NAMALWA (cell line): ENCODE data around the gene CCT8.

Experiments used
- DNase-seq: peaks from one replicate; pipeline ENCODE4 v3.0.0-alpha.2; 2015; ENCODE audit warnings: low spot score

CCT8 gene, protein sequence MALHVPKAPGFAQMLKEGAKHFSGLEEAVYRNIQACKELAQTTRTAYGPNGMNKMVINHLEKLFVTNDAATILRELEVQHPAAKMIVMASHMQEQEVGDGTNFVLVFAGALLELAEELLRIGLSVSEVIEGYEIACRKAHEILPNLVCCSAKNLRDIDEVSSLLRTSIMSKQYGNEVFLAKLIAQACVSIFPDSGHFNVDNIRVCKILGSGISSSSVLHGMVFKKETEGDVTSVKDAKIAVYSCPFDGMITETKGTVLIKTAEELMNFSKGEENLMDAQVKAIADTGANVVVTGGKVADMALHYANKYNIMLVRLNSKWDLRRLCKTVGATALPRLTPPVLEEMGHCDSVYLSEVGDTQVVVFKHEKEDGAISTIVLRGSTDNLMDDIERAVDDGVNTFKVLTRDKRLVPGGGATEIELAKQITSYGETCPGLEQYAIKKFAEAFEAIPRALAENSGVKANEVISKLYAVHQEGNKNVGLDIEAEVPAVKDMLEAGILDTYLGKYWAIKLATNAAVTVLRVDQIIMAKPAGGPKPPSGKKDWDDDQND

GRCh38 chr21:29073222-29074006, at the start of gene CCT8:
Gene CCT8 (minus strand): TSS chr21:29073648. CDS start chr21:29073590, 58 bp downstream.
- DNase-seq: peak; percentile 99

DNA sequence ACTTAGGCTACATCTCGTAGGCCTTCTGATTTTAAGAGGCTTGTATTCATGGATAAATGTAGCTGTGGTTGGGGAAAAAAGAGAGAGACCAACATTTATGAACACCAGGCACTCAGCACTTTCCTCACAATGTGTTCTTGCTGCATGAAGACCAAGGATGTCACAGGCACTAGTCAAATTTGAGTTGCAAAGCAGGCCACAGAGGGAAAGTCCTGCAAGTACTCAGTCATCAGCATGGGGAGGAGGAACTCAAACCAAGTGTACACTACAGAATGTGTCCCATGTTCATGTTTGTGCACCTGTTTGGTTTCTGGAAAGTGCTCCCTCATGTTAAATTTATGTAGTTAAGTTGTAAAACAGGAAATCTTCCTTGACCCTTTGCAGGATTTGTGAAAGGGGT, 48.3 kb upstream of the CCT8 start:
- peak; percentile 24 for DNase-seq

DNA sequence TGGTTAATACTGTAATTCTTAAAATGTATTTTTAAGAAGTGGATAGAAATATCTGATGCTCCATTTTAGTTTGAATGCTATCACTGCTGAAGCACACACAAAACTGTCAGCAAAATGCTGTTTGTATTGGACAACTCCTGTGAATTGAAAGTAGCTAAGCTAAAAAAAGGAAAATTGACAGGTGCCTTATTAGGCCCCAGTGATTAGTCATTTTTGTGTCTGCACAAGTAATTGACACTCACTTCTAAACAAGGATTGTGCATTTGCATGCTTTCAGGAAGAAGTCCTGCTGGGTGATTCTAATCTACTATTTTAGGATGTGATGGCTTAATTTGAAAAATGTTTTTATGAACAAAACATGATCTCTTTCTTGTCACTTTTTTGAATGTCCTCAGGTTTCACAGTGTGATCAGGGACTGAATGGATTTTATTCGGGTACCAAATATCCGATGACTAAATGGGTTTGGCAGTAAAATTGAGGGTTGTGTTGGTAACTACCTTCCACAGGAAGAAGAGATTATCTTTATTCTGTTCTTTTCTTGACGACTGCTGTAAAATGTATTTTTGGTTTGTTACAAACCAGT, 44.0 kb upstream of the CCT8 start:
- peak; percentile 7 for DNase-seq

DNA sequence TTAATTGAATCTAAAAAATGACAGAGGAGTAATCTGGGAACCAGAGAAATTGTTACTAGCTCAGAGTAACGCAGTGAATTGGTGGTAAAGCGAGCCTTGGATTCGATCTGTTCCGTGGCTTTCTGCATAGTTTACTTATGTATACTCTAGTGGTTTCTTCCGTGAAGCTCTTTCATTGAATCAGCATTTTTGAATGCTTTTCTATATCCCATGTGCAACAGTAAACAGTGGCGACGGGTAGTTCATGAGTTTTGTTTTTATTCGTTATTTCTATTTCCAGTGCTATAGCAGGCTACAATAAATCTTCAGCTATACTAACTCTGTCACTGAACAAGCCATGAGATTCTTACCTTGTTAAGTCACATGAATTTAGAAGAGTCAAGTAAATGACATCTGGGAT, 42.5 kb upstream of the CCT8 start:
- no peak for DNase-seq

- no peak for DNase-seq
These were observed 41.5 kb upstream of the CCT8 start for GRCh38 chr21:29114765-29115500.

- no peak for DNase-seq
These were observed 31.8 kb upstream of the CCT8 start for GRCh38 chr21:29105218-29105617.

GRCh38 chr21:29104239-29104708, 30.8 kb upstream of the CCT8 start:
- no peak for DNase-seq

GRCh38 chr21:29102791-29103257, 29.4 kb upstream of the CCT8 start:
- DNase-seq: no peak

DNA sequence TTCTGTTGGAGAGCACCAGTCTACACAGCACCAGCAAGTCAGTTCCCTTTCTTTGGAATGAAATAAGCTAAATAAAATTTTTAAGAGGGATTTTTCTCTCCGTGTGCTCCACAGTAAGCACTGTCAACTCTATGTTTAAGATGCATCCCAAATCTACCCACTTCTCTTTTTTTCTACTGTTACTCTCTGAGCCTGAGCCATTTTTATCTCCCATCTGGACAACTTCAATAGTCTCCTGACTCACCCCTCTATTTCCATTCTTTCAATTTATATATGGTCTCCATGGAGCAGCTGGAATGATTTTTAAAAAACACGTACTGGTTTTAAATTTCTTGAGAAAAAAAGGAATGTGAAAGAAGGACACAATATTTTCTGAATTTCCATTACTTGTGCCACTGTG, 24.7 kb upstream of the CCT8 start:
- DNase-seq: no peak

DNA sequence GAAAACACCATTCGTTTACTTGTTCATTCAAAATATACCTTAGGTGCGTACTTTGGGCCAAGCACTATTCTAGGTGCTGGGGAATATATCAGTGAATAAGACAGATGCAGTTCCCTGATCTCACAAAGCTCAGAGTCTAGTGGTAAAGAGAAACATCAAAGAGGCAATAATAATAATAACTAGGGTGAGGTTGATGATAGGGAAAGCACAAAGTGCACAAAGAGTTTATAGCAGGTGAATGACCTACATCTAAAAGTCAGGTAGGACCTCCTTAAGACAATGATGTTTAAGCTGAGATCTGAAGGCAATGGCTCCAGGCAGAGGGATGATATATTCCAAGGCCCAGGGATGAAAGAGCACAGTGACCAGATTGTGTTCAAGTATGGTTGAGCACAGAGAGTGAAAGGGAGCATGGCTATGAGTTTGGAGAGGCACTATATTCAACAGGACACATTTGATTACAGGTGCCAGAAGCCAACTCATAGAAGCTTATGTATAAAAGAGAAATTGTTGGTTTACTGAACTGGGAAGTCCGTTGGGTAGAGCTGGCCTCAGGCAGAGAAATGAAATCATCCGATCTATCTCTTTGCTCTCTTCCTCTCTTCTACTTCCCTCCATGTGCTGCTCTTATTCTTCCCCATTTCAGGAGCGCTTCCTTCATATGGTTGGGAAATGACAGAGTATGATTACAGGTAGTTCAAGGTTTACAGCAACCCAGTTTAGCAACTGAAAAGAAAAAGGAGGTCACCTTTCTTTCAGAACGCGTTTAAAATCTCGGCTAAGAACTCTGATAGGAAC, 23.0 kb upstream of the CCT8 start:
- DNase-seq: no peak

GRCh38 chr21:29092102-29092959, 18.9 kb upstream of the CCT8 start:
- DNase-seq: no peak

GRCh38 chr21:29091033-29091432, 17.6 kb upstream of the CCT8 start:
- no peak for DNase-seq

GRCh38 chr21:29085106-29085752, 11.8 kb upstream of the CCT8 start:
- no peak for DNase-seq

- no peak for DNase-seq
These were observed 10.9 kb upstream of the CCT8 start for GRCh38 chr21:29084372-29084771.

DNA sequence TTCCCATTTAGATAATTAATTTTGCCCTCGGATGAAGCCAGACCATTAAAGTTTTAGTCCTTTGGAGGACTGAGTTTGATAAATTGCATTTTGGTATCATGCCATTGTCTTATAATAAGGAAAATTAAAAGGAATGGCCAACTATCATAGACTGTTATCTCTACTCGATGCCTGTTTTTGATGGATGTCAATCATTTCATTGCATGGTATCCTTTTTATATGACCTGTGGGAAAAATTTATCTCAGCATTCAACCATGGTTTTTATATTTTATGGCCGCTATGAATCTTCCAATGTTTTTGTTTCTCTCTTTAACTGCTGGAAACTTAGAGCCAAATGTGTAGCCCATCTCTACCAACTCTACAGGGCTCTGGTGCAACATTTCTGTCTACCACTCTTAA, 9.9 kb upstream of the CCT8 start:
- no peak for DNase-seq

DNA sequence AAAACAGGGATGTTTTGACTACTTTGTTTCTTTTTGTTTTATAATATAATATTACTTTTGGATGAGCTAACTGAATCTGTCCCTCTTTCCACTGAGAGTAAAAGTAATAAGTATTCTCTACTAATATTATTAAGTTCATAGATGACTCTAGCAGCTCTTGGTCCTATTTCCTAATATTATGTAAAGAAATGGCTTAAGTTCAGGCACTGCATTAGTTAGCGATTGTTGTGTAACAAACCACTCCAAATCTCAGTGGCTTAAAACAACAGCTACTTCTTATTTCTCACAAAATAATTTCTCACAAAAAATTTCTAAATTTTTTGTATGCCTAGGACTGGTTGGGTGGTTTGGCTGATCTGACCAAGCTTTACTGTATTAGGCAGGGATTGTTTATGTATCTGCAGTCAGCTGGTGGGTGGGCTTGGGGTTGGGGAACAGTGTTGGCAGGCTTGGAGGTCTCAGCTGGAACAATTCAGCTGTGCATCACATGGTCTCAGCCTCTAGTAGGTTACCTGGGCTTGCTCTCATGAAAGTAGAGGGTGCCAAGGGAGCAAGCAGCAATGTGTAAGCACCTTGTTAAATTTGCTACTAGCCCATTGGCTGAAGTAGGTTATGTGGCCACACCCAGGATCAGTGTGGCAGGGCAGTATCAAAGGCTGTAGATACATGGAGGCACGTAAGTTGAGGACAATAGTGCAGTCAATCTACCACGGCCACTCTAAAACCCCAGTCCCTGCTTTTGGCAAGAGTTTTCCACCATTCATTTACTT, 8.8 kb upstream of the CCT8 start:
- DNase-seq: no peak

- no peak for DNase-seq
These were observed 7.0 kb upstream of the CCT8 start for GRCh38 chr21:29080454-29080941.
